HG03066 (cell line): ENCODE results near the gene VSIG1.

Source experiments
- ATAC-seq: cut with Tn5 transposase; IDR thresholded peaks from one replicate; pipeline ENCODE4 v1.9.1; 2021; ENCODE audit warnings: low read depth; ENCODE audit not compliant: unreplicated experiment

VSIG1 gene

DNA sequence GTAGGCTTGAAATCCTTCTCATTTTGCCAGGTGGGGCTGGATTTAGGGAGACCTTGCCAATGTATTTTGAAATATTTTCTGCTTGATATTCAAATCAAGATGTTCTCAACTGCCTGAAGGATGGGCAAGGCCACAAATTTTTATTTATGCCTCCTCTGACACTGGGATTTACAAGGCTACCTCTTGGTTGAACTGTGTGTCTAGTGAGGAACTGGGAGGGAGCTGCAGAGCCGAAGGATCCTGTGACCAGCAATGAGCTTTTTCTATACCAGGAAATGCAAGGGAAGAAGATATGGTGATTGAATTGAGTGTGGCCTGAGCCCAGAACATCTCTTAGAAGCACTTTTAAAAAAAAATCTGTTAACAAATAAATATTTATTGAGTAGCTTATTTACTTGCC lies 14.9 kb downstream of the VSIG1 start:
- ATAC-seq, result no peak

DNA sequence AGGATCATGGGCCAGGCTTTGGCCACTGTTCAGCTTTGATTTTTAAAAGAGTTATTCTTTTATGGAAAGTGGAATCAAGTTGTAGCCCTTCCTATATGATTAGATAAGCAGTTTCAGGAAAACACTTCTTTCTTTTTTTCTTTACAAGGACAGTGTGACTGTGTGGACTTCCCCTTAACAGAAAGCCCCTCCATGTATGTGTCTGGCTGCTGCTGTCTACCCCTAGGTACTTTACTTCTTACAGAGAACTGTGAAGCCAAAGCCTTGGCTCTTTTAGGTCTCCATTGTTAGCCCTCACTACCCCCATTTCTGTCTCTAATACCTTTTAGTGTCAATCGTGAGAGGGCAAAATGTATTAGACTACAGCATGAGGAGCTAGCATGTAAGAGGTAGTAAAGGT lies 19.1 kb downstream of the VSIG1 start:
- ATAC-seq, result no peak

DNA sequence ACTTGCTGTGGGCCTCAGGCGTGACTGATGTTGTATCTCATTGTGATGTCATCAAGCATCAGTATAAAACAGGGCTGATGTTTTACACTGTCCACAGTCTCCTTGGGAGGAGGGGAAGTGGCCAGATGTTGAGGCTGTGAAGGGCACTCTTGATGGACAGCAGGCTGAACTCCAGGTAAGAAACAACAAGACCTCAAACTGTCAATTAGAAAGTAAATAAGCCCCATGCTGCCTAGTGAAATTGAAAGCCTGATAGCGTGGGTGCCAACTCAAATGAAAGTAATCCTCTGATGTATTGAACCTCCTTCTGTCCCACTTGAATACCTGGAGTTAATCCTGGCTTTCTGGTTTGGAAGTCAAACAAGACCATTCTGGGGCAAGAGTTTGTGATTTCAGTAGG lies 19.7 kb downstream of the VSIG1 start:
- no peak for ATAC-seq

DNA sequence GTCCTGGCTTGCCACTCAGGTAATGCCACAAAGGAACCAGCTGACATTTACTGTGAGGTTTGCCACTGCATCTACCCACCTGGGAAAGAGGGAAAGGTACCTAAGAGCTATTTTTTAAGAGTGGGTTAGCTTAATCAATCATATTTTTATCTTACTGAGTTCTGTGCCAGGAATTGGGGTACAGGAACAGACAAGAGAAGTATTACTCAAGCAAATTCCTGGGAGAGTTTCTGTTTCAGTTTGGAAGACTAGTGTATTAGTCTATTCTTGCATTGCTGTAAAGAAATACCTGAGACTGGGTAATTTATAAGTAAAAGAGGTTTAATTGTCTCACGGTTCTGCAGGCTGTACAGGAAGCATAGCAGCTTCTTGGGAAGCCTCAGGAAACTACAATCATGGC lies 23.3 kb downstream of the VSIG1 start:
- no peak for ATAC-seq

DNA sequence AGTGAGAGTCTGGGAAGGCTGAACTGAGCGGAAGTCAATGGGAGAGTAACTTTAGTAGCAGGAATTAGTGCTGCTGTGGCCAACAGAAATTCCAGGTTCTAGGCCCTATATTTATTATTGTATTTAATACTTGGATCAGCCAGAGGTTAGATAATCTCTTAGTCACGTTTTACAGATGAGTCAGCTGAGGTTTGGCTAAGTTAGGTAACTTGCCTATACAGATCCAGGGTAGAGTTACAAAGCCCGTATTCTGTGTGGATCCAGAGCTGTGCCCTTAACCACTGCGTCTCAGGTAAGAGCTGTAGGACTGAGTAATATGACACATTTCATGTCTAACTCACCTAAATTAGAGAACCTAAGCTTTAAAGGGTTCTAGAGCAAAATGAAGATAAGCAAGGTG lies 26.0 kb downstream of the VSIG1 start:
- no peak for ATAC-seq

DNA sequence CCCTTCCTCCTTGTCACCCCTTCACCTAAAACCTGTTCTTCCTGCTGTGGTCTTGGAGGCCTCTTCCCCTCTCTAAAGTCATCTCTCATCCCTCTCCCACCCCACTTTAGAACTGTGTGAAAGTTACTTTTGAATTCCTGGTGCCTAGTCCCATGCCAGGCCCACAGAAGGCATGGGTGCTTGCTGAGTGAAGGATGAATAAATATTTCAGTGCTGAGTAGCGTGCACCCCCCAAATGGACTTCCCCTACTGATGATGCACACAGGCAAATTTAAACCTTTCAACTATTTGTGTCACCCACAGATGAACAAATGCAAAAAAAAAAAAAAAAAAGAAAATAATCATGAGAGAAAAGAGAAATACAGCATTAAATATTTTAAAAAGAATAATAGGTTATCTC lies 26.7 kb downstream of the VSIG1 start:
- no peak for ATAC-seq

DNA sequence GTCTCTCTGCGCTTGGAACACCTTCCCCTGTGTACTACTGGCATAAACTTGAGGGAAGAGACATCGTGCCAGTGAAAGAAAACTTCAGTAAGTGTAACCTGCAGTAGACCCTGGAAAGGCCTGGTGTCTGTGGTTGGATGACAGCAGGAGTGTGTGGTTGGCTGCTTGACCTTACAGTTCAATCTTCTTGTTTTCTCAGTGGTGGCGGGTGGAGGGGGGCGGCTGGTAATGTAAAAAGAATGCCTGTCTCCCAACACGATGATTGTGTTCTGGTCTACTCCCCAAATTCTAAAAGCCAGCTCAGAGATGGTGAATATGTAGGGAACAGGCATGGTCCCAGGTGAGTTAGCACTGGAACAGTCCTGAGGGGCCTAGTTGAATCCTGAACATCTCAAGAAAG lies 27.9 kb downstream of the VSIG1 start:
- no peak for ATAC-seq

DNA sequence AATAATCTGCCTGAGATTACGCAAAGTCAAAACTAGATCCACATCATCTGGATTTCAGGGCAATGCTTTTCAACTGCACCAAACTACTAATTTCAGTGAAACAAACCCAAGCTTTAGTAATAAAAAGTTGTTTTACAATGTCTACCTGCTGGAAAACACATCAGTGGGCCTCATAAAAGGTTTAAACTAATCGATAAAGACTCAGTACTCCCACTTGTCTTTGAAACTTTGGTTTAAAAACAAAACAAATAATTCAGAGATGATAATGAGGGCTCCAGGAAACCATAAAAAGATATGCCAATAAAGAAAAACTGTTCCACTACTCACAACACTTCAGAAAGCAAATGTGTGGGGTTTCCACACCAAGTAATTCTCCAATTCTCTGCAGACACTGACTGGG lies 36.2 kb downstream of the VSIG1 start:
- no peak for ATAC-seq

DNA sequence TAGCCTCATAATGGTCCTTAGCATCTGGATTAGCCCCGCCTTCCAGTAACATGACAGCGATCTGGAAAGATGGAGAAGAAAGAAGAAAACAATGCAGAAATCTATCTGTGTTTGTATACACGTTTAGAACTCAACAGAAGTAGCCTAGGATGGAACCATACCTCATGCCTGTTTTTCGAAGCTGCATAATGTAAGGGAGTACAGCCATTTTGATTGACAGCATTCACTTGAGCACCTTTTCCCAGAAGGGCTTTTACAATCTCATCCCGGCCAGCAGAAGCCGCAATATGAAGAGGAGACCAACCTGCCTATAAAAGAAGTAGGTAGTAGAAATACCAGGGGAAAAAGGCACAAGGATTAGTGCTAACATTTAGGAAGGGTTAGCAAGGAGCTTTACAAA lies 42.9 kb downstream of the VSIG1 start:
- no peak for ATAC-seq

DNA sequence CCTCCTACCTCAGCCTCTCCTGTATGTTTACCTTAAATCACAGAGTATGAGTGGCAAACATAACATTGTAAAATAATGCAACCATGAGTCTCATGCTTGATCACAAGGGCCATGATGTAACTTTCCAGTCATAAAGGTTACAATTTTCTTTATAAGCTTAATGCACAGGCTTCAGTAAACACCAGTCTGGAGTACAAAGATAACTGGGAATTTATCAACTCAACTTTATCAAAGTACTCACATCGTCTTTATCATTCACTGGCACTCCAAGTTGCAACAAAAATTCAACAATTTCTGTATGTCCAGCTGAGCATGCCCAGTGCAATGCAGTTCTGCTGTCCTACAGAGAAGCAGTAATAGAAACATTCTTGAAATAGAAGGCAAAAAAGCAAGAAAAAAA lies 43.6 kb downstream of the VSIG1 start:
- no peak for ATAC-seq

DNA sequence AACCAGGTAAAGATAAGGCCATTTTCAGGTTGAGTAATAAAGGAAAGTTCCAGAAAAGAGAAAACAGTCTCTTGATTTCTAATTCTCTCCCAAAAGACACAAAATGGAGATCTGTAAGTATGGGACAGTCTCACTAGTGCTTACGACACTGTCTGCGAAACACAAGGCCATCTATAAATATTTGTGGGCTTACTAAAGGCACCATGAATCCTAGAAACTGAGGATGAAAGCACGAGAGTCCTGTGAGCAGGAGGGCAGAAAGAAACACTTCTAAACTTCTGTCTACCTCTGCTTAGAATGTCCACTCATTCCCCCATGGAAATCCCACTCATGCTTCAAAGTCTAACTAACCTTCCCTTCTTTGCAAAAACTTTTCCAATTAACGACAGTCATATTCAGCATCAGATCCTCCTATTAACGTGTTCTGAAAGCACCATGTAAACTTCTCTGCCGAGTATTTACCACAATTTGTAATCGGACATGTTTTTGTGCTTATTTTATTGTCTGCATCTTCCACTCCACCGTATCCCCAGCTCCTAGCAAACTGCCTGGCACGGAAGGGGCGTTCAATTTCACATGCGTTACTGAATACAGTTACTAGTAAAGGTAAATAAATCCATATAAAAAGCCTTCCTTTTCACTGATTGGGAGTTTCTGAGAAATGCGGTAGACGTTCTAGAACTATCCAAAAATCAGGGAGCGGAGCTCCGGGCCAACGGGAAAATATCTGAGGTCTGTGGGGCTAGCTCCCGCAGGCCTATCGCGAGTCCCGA lies 45.8 kb downstream of the VSIG1 start:
- ATAC-seq, result peak; percentile 1

DNA sequence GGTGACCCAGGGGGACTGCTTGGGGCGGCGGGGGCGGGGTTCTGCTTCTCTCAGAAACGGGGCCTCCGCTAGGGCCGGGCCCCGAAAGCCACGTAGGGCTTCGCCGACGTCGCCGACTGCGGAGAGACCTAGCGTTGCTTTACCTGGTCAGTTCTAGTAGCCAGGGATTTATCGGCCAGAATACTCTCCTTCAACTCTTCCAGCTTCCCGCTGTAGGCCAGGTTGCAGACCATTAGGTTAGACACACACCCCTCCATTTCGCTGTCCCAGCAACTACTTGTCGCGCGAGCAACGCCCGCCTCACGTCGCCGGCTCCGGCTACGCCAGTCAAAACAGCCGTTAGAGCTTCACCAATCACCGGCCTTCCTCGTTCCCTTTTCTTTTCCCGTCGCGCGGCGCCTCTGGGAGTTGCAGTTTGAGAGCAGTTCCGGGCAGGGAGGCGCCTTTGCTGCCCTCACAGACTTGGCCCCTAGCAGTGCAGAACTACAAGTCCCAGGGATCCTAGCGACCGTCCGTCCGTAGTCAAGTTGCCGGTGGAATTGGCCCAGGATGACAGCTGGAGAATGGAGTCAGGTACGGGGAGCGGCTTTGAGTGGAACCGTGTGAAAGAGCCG lies 46.5 kb downstream of the VSIG1 start, which contains the start of the genes ATG4A and PSMD10:
Gene ATG4A (plus strand): TSS at position 515 of the 614 bp plus-strand sequence. CDS start 49 bp downstream, at position 564.
Gene PSMD10 (minus strand): TSS at position 279 of the 614 bp plus-strand sequence. CDS start 22 bp downstream, at position 257.
- ATAC-seq, result peak; percentile 96

DNA sequence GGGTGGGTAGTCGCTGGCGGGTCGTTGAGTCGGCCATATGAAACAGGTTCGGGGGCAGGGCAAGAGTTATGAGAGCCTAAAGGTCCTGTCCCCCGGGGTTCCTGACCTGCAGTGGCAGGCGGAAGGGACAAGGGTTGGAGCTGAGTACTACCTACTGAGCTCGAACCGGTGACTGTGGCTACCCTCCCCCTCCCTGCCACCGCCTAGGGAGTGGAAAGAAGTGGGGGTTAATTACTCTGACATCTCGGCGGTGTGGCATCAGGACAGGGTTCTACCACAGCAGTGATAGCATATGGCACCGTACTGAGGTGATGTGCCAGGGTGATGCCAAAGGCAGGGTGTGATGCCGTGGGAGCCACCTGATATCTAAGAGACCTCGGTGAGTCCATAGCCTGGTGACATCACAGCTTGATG lies 47.0 kb downstream of the VSIG1 start:
- ATAC-seq, result peak; percentile 41

DNA sequence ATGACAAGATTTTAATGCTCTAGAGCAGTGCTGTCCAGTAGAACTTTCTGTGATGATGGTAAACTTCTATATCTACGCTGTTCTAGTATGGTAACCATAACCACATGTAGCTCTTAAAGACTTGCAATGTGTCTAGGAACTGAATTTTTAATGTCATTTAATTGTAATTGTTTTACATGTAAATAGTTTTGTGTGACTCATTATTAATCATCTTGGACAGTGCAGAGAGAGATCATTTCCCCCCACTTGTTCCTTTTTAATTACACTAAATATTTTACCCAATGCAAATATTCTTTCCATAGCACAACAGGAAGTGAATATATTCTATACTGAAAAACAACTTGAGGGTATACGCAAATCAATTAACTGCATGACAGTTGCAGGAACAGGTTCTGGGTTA lies 52.5 kb downstream of the VSIG1 start:
- ATAC-seq, result no peak

DNA sequence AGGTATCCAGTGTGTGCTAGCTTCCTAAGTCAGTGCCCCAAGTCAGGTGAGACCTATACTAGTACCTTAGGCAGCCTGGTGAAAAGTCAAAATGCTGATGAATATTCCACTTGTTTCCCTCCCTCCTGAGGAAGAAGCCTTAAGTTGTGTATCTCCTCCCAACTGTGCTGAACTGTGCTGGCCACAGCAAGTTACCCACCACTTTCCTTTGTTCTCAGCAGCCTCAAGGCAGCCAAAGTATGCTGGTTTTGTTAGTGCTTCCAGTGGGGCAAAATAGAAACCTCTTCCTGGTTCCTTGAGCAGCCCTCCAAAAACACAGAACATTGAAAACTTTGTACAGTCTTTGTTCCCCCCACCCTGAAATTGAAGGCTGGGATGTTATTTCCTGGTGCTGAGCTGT lies 60.6 kb downstream of the VSIG1 start:
- no peak for ATAC-seq

DNA sequence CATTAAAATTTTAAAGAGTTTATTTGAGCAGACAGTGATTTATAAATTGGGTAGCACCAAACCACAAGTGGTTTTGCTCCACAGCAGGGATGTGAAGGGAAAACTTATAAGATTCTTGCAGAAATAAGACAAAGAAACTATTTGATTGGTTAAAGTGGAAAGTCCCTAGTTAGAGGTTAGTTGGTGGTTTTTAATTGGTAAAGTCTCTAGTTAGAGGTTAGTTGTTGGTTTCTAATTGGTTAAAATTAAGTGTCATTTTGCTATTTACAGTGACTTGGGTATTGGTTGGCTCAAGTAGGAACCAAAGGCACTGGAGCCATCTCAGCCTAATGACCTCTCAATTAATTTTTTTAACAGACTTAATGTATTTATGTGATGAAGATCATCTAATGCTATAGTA lies 69.7 kb downstream of the VSIG1 start:
- ATAC-seq, result no peak

DNA sequence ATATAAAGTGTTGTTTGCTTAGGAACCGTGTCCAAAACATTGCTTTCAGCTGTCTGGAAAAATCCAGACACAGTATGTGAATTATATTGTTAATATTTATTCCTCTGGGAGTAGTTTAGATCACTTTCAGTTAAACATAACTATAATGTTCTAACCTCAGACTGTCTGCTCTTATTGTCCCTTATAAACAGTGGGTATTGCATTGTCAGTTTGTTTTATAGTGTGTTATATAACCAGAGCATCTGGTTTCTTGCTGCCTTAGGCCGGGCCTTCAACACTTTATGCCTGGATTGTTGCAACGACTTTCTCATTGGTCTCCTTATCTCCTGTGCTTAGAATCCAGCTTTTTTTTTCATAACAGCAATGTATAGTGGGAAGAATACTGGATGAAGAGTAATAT lies 73.1 kb downstream of the VSIG1 start:
- ATAC-seq, result no peak

DNA sequence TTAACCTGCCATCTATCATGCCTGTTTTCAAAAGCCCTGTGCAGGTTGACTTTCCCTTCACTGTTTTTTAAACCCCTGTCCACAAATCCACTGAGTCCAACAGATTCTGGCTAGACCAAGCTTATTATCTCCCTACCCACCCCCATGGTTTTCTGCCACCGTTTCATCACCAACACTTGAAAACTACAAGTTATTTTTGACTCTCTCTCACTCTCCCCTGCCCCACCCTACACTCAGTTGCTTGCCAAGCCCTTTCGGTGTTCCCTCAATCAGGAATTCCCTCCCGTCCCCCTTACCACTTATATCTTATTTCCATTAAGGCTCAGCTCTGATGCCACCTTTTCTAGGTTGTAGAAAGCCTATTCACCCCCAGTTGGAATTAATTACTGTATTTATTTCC lies 76.4 kb downstream of the VSIG1 start:
- no peak for ATAC-seq

DNA sequence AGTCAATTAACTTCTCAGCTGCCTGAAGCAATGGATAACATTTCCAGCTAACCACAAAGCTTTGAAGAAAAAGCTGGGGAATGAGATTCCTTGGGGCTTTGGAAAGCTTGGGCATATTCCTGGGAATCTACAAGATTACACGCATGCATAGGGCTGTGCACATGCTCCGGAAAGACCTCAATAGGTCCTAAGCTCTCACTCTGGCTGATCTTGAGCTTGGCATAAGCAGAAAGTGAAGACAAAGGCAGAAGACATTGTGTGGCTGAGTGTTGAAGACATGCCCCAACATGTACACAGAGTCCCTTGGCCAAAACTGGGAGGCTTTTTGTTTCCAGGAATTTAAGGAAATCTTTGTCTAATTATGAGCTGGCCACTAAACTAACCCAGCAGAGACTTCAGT lies 77.9 kb downstream of the VSIG1 start:
- ATAC-seq, result no peak

DNA sequence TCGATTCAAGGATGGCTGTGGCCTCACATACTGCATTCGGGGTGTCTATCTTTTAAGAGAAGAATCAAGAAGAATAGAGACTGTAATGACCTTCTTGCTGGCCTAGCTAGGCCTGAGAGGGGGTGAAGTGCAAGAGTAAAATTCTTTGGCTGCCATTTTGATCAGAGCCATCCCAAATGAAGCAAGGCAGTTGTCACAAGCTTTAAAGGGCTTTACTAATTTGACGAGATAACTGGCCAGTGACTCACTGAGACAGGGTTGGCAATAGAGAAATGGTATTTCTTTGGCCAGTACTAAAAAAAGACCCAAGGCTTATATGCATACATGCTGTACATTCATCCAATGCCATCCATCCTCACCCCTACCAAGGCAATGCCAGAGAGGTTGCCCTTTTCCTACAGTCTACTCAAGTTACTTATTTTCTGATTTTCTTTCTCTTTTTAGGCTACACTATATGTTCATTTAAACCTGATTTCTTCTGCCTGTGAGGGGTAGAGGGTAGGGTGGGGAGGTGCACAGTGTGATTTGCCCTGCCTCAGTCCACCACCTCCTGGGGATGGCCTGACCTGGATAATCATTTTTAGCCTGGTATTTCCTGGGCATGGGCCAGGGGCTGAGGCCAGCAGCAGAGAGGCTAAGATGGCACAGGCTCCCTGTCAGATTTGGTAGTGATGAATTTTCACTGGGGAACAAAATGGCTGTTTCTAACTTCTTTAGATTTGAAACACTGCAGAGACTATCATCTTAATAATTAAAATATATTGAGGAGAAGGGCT lies 78.9 kb downstream of the VSIG1 start:
- ATAC-seq, result no peak

DNA sequence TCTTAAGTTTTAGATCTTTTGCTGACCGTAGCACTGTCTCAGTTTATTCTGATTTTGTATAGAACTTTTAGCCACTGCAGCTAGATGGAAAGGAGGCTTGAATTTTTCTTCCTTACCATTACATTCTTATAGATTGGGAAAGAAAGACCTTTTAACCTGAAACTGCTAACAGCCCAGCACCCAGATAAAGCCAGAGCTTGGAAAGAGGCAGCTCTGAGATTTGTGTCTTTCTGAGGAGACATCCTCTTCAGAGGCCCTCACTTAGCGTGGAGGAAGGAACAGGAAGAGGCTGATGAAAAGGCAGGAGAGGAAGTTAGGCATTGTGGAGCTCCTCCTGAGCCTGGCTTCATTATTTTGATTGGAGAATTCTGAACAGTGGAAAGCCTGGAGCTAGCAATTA lies 81.8 kb downstream of the VSIG1 start:
- no peak for ATAC-seq
